ENCODE results near the gene GYG2. TPM values are rescaled to one million over a fixed set of nuclear protein-coding genes. Genes with fewer than 3 reads are reported as not detected.

GYG2 gene
- total RNA-seq, 4 donors from 2014 or later = 3.8 to 13.7 (median 8.5) TPM

DNA sequence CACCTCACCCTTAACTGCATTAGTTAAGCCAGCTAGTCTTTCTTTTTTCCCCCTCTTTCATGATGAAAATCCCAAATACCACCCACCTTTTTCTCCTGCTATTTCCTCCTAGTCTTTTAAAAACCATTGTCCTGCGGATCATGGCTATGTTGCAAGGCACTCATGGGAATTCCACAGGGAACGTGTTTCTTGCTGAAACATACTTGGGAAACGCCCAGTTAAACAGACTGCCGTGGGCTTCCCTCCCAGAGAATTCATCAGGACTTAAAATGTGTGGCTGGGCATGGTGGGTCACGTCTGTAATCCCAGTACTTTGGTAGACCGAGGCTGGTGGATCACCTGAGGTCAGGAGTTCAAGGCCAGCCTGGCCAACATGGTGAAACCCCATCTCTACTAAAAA lies 44.7 kb upstream of the GYG2 start:
- WGBS, 2 donors (ENCODE audit: low coverage in 1 of 2) = 45% methylated on average over 6 of the region's 6 CpGs; no CpG with 5 or more reads in 1 of the 2 donors
- H3K27me3 ChIP-seq = peaks cover 3% of the 10 kb centered on the region
- H3K4me3 ChIP-seq = no peak overlapping the region
- no peaks in the 10 kb centered on the region for H3K4me1 ChIP-seq
- H3K27ac ChIP-seq = no peak overlapping the region
- no peak for TF ChIP-seq POLR2AphosphoS5 (IDR thresholded peaks at IDR 0.05)
- TF ChIP-seq POLR2A (IDR thresholded peaks at IDR 0.05) = no peak
- TF ChIP-seq, protein P1, sequence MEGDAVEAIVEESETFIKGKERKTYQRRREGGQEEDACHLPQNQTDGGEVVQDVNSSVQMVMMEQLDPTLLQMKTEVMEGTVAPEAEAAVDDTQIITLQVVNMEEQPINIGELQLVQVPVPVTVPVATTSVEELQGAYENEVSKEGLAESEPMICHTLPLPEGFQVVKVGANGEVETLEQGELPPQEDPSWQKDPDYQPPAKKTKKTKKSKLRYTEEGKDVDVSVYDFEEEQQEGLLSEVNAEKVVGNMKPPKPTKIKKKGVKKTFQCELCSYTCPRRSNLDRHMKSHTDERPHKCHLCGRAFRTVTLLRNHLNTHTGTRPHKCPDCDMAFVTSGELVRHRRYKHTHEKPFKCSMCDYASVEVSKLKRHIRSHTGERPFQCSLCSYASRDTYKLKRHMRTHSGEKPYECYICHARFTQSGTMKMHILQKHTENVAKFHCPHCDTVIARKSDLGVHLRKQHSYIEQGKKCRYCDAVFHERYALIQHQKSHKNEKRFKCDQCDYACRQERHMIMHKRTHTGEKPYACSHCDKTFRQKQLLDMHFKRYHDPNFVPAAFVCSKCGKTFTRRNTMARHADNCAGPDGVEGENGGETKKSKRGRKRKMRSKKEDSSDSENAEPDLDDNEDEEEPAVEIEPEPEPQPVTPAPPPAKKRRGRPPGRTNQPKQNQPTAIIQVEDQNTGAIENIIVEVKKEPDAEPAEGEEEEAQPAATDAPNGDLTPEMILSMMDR (IDR thresholded peaks at IDR 0.05) = no peak
- TF ChIP-seq EP300 (IDR thresholded peaks at IDR 0.05) = no peak
- H3K9me3 ChIP-seq = no peaks in the 10 kb centered on the region
- H3K36me3 ChIP-seq = no peaks in the 10 kb centered on the region
- ATAC-seq = no peak

DNA sequence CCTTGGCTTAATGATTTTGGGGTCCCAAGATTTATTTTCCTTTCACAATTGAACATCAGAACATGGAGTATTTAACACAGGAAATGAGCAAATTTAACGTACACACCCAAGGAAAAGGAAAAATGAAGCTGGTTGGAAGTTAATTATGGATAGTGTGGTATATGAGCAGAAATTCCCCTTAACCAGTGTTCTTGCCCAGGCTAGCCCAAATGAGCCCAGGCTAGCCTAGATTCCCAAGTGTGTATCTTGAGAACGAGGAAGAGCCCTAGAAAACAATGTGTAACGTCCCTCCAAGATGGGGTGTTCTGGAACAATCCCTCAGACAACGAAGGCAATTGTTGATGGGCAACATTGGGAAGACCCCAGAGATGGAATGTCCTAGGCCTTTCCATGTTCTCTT lies 43.2 kb upstream of the GYG2 start:
- WGBS, 2 donors (ENCODE audit: low coverage in 1 of 2) = 79 to 86% methylated on average over 3 to 4 of the region's 4 CpGs
- TF ChIP-seq POLR2A (IDR thresholded peaks at IDR 0.05) = no peak
- TF ChIP-seq POLR2AphosphoS5 (IDR thresholded peaks at IDR 0.05) = no peak
- TF ChIP-seq EP300 (IDR thresholded peaks at IDR 0.05) = no peak
- TF ChIP-seq, protein P1 (IDR thresholded peaks at IDR 0.05) = no peak

DNA sequence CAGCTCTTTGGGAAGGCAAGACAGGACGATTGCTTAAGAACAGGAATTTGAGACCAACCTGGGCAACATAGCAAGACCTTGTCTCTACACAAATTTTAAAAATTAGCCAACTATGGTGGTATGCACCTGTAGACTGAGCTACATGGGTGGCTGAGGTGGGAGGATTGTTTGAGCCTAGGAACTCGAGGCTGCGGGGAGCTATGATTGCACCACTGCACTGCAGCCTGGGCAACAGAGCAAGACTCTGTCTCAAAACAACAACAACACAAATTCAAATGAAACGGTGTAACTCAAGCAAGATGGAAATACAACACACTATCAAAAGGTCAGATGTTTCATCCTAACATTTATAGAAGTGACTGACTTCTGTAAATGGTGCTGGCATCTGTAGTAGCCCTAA lies 39.8 kb upstream of the GYG2 start:
- WGBS, 2 donors (ENCODE audit: low coverage in 1 of 2) = 61 to 67% methylated on average over 2 to 4 of the region's 4 CpGs

More for the DNA sequence above, 43.2 kb upstream of the GYG2 start:
- H3K9me3 ChIP-seq = no peaks in the 10 kb centered on the region
- H3K4me3 ChIP-seq = no peak overlapping the region
- H3K27ac ChIP-seq = no peak overlapping the region
- no peaks in the 10 kb centered on the region for H3K27me3 ChIP-seq
- H3K4me1 ChIP-seq = no peaks in the 10 kb centered on the region
- no peaks in the 10 kb centered on the region for H3K36me3 ChIP-seq
- no peak for ATAC-seq

DNA sequence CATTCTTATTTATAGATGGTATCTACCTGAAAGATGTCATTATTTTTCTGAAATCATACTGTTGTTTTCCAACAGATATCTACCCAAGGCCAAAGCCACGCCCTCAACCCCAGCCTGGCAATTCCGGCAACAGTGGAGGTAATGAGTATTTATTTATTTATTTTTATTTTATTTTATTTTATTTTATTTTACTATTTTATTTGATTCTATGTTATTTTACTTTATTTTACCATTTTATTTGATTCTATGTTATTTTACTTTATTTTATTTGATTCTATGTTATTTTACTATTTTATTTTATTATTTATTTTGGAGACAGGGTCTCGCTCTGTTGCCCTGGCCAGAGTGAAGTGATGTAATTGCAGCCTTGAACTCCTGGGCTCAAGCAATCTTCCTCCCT lies 39.2 kb upstream of the GYG2 start:
- ATAC-seq = no peak
- H3K27me3 ChIP-seq = no peaks in the 10 kb centered on the region
- WGBS, 2 donors (ENCODE audit: low coverage in 1 of 2) = 71 to 75% methylated on average over 1 to 3 of the region's 3 CpGs
- H3K9me3 ChIP-seq = no peaks in the 10 kb centered on the region
- TF ChIP-seq POLR2AphosphoS5 (IDR thresholded peaks at IDR 0.05) = no peak
- TF ChIP-seq, protein P1 (IDR thresholded peaks at IDR 0.05) = no peak
- no peak for TF ChIP-seq POLR2A (IDR thresholded peaks at IDR 0.05)
- TF ChIP-seq EP300 (IDR thresholded peaks at IDR 0.05) = no peak
- H3K4me1 ChIP-seq = no peaks in the 10 kb centered on the region
- H3K36me3 ChIP-seq = no peaks in the 10 kb centered on the region
- no peak overlapping the region for H3K4me3 ChIP-seq
- H3K27ac ChIP-seq = no peak overlapping the region

More for the DNA sequence above, 39.8 kb upstream of the GYG2 start:
- Histone ChIP-seq H3K4me3 (no peak overlapping the region), H3K4me1 (no peaks in the 10 kb centered on the region), H3K9me3 (no peaks in the 10 kb centered on the region), H3K36me3 (no peaks in the 10 kb centered on the region), H3K27ac (no peak overlapping the region), H3K27me3 (no peaks in the 10 kb centered on the region)
- no peak for ATAC-seq
- TF ChIP-seq, protein P1 (IDR thresholded peaks at IDR 0.05) = no peak
- TF ChIP-seq POLR2A (IDR thresholded peaks at IDR 0.05) = no peak
- no peak for TF ChIP-seq POLR2AphosphoS5 (IDR thresholded peaks at IDR 0.05)
- TF ChIP-seq EP300 (IDR thresholded peaks at IDR 0.05) = no peak

DNA sequence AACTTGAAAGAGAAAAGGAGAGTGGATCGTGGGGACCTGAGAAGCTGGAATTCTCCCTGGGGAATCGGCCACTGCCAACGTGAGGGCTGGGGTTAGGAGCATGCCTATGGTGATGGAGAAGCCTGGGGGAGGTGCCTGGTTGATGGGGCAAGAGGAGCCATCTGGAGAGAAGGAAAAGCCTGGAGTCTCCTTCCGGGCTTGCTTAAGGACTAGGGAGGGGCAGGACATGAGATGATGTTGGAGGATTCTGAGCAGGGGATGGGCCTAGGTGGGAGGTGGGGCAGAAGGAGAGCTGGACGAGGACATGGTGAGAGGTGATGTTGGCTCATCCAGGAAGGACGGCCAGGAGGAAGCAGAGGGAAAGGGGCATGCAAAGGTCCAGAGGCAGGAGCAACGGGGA lies 35.0 kb upstream of the GYG2 start:
- WGBS, 2 donors (ENCODE audit: low coverage in 1 of 2) = 43% methylated on average over 3 to 4 of the region's 7 CpGs
- ATAC-seq = no peak

More for the DNA sequence above, 35.0 kb upstream of the GYG2 start:
- Histone ChIP-seq H3K36me3 (no peaks in the 10 kb centered on the region), H3K27me3 (no peaks in the 10 kb centered on the region), H3K4me3 (no peak overlapping the region), H3K4me1 (no peaks in the 10 kb centered on the region), H3K27ac (no peak overlapping the region), H3K9me3 (no peaks in the 10 kb centered on the region)
- TF ChIP-seq POLR2AphosphoS5 (IDR thresholded peaks at IDR 0.05) = no peak
- TF ChIP-seq, protein P1 (IDR thresholded peaks at IDR 0.05) = no peak
- TF ChIP-seq EP300 (IDR thresholded peaks at IDR 0.05) = no peak
- no peak for TF ChIP-seq POLR2A (IDR thresholded peaks at IDR 0.05)

Data from gastroesophageal sphincter (tissue), 4 donors.